MCF 10A (cell line): Measurements from ENCODE around the gene CHKB. TPM values are rescaled to one million over a fixed set of nuclear protein-coding genes. Genes with fewer than 3 reads are reported as not detected.

Experiments
- BruUV-seq: library from RNA; stranded (reverse); fragments of 400-500 nt; replicated peaks from 2 replicates; lab custom pipeline; 2021; lab: Mats Ljungman, UMichigan
- CTCF ChIA-PET: fragments of 300-600 bp; sonication (Branson Sonifier 250); formaldehyde crosslinking; extraction: SDS; loops from one replicate; lab custom pipeline; 2021; ENCODE audit warnings: antibody characterized with exemption, inconsistent platforms; lab: Yijun Ruan, JAX
- POLR2A ChIA-PET: fragments of 300-600, 350-650 bp; sonication (Branson Sonifier 250); formaldehyde crosslinking; extraction: SDS; loops from one replicate; lab custom pipeline; 2020; ENCODE audit warnings: antibody characterized with exemption, inconsistent platforms; lab: Yijun Ruan, JAX
- DNase-seq: peaks from one replicate; pipeline ENCODE4 v3.0.0-alpha.2; 2018; ENCODE audit not compliant: unreplicated experiment
- H3K27ac Mint-ChIP-seq: one replicate; pipeline ENCODE4 v1.8.0; 2022; ENCODE audit warnings: mild to moderate bottlenecking, low read depth, mixed read lengths; ENCODE audit not compliant: unreplicated experiment
- H3K27me3 Mint-ChIP-seq: one replicate; pipeline ENCODE4 v1.8.0; 2022; ENCODE audit warnings: mixed read lengths; ENCODE audit not compliant: insufficient read depth, unreplicated experiment
- H3K36me3 Mint-ChIP-seq: one replicate; pipeline ENCODE4 v1.8.0; 2022; ENCODE audit warnings: mild to moderate bottlenecking, moderate library complexity, mixed read lengths; ENCODE audit not compliant: insufficient read depth, unreplicated experiment
- H3K4me1 Mint-ChIP-seq: one replicate; pipeline ENCODE4 v1.8.0; 2022; ENCODE audit warnings: mixed read lengths; ENCODE audit not compliant: insufficient read depth, unreplicated experiment
- H3K4me3 Mint-ChIP-seq: one replicate; pipeline ENCODE4 v1.8.0; 2022; ENCODE audit warnings: mild to moderate bottlenecking, moderate library complexity, mixed read lengths; ENCODE audit not compliant: unreplicated experiment
- H3K9me3 Mint-ChIP-seq: one replicate; pipeline ENCODE4 v1.8.0; 2022; ENCODE audit warnings: mixed read lengths; ENCODE audit not compliant: unreplicated experiment
- intact Hi-C: fragments of 100-400 bp; cut with micrococcal nuclease; formaldehyde crosslinking; loops from 2 replicates; pipeline ENCODE4 v1.14.1; 2022
- total RNA-seq: library from RNA; stranded (reverse); gene quantifications from 2 replicates; pipeline ENCODE4 v1.2.3, GENCODE V29; 2022
- TF ChIP-seq, protein P1 (sequence below): fragments of 200-600 bp; IDR thresholded peaks from one replicate; pipeline ENCODE4 v1.8.0; 2022; ENCODE audit warnings: antibody characterized with exemption, mild to moderate bottlenecking; ENCODE audit not compliant: unreplicated experiment

CHKB gene
- total RNA-seq, 1 experiment from 2014 or later: 60.6 TPM

DNA sequence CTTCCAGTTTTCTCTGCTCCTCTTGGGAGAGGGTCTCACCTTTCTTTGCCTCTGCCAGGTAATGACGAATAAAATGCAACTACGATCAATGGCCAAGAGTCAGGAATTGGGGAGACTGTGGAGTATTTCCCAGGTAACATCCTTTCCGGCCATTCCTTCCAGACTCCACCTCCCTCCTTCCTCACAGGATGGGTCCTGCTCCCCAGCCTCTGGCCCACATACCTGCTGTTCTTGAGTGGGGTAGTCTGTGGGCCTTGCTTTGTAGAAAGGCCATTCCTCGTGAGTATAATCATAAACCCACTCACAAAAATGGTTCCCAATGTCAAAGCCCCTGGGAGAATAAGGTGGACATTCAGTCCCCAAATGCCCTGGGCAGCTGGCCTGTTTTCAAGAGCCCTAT lies 2.9 kb downstream of the CHKB start:
- Mint-ChIP-seq H3K9me3 (no peaks in the 10 kb centered on the region), H3K4me3 (no peak overlapping the region), H3K27me3 (no peaks in the 10 kb centered on the region), H3K36me3 (peaks cover 14% of the 10 kb centered on the region), H3K4me1 (no peaks in the 10 kb centered on the region), H3K27ac (no peak overlapping the region)
- intact Hi-C loops: loop anchor here (5.0 kb wide), 1 partner anchor 52 kb away; the partner anchor contains the start of gene SCO2
- TF ChIP-seq, protein P1, sequence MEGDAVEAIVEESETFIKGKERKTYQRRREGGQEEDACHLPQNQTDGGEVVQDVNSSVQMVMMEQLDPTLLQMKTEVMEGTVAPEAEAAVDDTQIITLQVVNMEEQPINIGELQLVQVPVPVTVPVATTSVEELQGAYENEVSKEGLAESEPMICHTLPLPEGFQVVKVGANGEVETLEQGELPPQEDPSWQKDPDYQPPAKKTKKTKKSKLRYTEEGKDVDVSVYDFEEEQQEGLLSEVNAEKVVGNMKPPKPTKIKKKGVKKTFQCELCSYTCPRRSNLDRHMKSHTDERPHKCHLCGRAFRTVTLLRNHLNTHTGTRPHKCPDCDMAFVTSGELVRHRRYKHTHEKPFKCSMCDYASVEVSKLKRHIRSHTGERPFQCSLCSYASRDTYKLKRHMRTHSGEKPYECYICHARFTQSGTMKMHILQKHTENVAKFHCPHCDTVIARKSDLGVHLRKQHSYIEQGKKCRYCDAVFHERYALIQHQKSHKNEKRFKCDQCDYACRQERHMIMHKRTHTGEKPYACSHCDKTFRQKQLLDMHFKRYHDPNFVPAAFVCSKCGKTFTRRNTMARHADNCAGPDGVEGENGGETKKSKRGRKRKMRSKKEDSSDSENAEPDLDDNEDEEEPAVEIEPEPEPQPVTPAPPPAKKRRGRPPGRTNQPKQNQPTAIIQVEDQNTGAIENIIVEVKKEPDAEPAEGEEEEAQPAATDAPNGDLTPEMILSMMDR: no peak
- POLR2A ChIA-PET: interaction anchor here (1.3 to 4.8 kb wide), 2 partner anchors 14 to 39 kb away, joined by 9 to 51 read pairs; no protein-coding TSS in a partner anchor
- BruUV-seq: no TSS peak
- CTCF ChIA-PET: interaction anchor here (1.5 kb wide), 1 partner anchor 14 kb away, joined by 3 read pairs; no protein-coding TSS in a partner anchor
- no peak for DNase-seq

DNA sequence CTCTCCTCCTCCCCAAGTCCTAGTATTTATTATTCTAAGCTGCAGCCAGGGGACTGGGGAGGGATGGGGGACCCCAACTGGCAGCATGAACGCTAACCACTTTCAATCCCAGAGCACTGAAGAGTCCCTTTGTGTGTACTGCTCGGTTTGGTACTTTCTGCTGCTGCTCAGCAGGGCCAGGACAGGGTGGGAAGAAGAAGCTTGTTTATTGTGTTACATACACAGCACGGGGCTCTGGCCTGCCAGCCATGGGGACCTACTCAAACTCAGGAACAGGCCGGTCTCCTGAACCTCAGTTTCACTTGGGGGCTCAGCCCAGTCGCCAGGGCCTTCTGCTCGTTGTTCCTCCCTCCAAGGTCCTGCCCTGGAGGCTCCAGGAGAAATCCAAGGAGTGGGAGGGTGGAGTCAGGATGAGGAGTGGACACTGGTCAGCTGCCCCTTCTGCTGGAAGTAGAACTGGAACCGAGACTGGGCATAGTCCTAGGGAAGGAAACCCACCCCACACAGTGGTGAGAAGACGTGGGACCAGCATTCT lies 3.8 kb downstream of the CHKB start:
- no peak overlapping the region for H3K27ac Mint-ChIP-seq
- no peak for DNase-seq
- peaks cover 22% of the 10 kb centered on the region for H3K36me3 Mint-ChIP-seq
- H3K27me3 Mint-ChIP-seq: no peaks in the 10 kb centered on the region
- no peaks in the 10 kb centered on the region for H3K9me3 Mint-ChIP-seq
- no peak overlapping the region for H3K4me3 Mint-ChIP-seq
- ChIA-PET CTCF (interaction anchor here (0.5 to 1.5 kb wide), 4 partner anchors 13 to 34 kb away, joined by 3 to 6 read pairs (median 4); partner anchors contain the start of gene SYCE3), POLR2A (interaction anchor here (1.1 to 1.3 kb wide), 2 partner anchors 13 to 40 kb away, joined by 3 to 9 read pairs; no protein-coding TSS in a partner anchor)
- no TSS peak for BruUV-seq
- H3K4me1 Mint-ChIP-seq: no peaks in the 10 kb centered on the region
- TF ChIP-seq, protein P1: no peak
- intact Hi-C loops: no loop called here

DNA sequence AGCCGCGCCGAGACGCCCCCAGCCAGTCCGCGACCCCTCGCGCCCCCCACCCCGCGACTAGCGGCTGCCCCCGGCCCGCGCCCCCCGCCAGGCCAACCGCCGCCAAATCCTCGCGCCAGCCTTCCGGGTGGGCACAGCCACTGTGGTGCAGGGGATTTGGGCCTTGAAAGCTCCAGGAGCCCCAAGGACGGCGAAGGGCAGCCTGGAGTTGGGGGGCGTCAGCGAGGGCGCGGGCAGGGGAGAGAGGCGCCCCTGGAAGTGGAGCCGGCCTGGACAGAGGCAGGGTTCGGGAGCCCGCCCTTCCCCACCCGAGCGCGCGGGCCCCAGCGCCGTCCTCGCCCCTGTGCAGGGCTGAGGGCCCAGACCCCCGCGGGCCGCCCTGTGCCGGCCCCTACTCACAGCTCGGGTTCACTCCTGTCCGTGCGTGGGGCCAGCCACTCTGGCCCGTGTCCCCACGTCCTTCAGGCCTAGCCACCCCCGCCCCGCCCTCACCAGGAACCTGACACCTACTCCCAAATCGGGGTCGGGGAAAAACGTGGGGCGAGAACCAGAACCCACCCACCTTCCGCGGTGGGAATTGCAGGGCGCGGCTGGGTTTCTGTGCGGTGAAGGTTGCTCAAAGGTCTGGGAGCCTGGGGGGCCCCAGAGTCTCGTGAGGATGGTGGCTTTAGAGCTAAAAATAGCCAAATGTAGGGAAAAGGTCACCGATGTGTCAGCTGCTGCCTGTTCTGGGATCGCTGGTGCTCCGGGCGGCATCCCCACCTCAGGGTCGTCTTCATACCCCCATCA lies 4.5 kb downstream of the CHKB start, which contains the start of gene CPT1B:
Gene CPT1B (minus strand): TSS at position 441 of the 789 bp plus-strand sequence. CDS start 512 bp downstream, outside the sequence.
- Mint-ChIP-seq H3K9me3 (no peaks in the 10 kb centered on the region), H3K36me3 (peaks cover 25% of the 10 kb centered on the region), H3K4me1 (no peaks in the 10 kb centered on the region), H3K27ac (no peak within 1 kb of the TSS), H3K27me3 (no peaks in the 10 kb centered on the region), H3K4me3 (no peak within 1 kb of the TSS)
- CTCF ChIA-PET: interaction anchor here (0.6 to 1.5 kb wide), 3 partner anchors 12 to 33 kb away, joined by 3 to 5 read pairs (median 3); partner anchors contain the start of gene SYCE3
- POLR2A ChIA-PET: interaction anchor here (1.1 to 1.3 kb wide), 2 partner anchors 13 to 41 kb away, joined by 3 to 9 read pairs; no protein-coding TSS in a partner anchor
- intact Hi-C loops: no loop called here
- TF ChIP-seq, protein P1: no peak
- BruUV-seq: no TSS peak
- DNase-seq: no peak

DNA sequence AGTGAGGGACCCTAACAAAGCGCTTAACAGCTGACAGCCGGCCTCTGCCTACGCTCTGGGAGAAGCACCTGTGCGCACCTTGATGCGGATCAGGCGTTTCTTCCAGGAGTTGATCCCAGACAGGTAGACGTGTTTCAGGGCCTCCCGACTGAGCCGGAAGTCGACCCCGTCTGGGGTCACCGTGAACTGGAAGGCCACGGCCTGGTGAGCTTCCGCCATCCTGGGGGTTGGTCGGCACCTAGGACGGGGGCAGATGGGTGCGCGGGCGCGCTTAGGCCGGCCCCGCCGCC lies 5.0 kb downstream of the CHKB start:
- no peak overlapping the region for H3K27ac Mint-ChIP-seq
- CTCF ChIA-PET: no interaction called here
- POLR2A ChIA-PET: no interaction called here
- intact Hi-C loops: no loop called here
- no TSS peak for BruUV-seq
- H3K4me3 Mint-ChIP-seq: no peak overlapping the region
- no peaks in the 10 kb centered on the region for H3K4me1 Mint-ChIP-seq
- DNase-seq: no peak
- H3K9me3 Mint-ChIP-seq: no peaks in the 10 kb centered on the region
- TF ChIP-seq, protein P1: no peak
- peaks cover 30% of the 10 kb centered on the region for H3K36me3 Mint-ChIP-seq
- no peaks in the 10 kb centered on the region for H3K27me3 Mint-ChIP-seq
